T47D (cell line): ENCODE results near the gene RBMS3.
"Not testable (repeated sequence)": the region's sequence is repeated elsewhere in the genome, so short reads cannot be mapped to it uniquely, and the experiment has no call there.

Experiments
- DNase-seq, 2 experiments: peaks; one replicate each; pipeline versions ENCODE4 v3.0.0 to v3.0.0-alpha.2; 2011 to 2012; ENCODE audit warnings: low read depth in 1 of 2, low spot score in 1 of 2
- JUND ChIP-seq: IDR thresholded peaks from 2 replicates; pipeline ENCODE4 v1.6.1; 2012; ENCODE audit warnings: low read depth
- in situ Hi-C: cut with HindIII; loops from 2 replicates; pipeline ENCODE4 v1.10.0; 2016; ENCODE audit warnings: low sequenced_read_pairs, low pct_unique_long_range_greater_than_20kb

RBMS3 gene

GRCh38 chr3:29453284-29454001 is 172.6 kb downstream of the RBMS3 start:
- no peak for TF ChIP-seq JUND
- DNase-seq, result peak in 1 of 2 experiments; percentile 67

GRCh38 chr3:29454161-29454611 is 173.3 kb downstream of the RBMS3 start:
- TF ChIP-seq JUND, result no peak
- in situ Hi-C loops, result no loop called here

More at GRCh38 chr3:29453284-29454001, 172.6 kb downstream of the RBMS3 start:
- in situ Hi-C loops, result no loop called here

GRCh38 chr3:29456901-29457300 is 176.0 kb downstream of the RBMS3 start:
- in situ Hi-C loops, result no loop called here
- no peak for DNase-seq
- no peak for TF ChIP-seq JUND

More at GRCh38 chr3:29454161-29454611, 173.3 kb downstream of the RBMS3 start:
- DNase-seq, result no peak

- DNase-seq, result no peak
- no peak for TF ChIP-seq JUND
- in situ Hi-C loops, result no loop called here
Measured at GRCh38 chr3:29463304-29463703, 182.4 kb downstream of the RBMS3 start.

- in situ Hi-C loops, result no loop called here
- no peak for DNase-seq
Measured at GRCh38 chr3:29465836-29466235, 185.0 kb downstream of the RBMS3 start.

GRCh38 chr3:29466442-29466841 is 185.6 kb downstream of the RBMS3 start:
- no peak for DNase-seq
- no peak for TF ChIP-seq JUND
- in situ Hi-C loops, result no loop called here

More at GRCh38 chr3:29465836-29466235, 185.0 kb downstream of the RBMS3 start:
- no peak for TF ChIP-seq JUND

- no peak for TF ChIP-seq JUND
- in situ Hi-C loops, result no loop called here
- no peak for DNase-seq
Measured at GRCh38 chr3:29468187-29468586, 187.3 kb downstream of the RBMS3 start.

- in situ Hi-C loops, result not testable (repeated sequence)
Measured at GRCh38 chr3:29473481-29474170, 192.8 kb downstream of the RBMS3 start.

GRCh38 chr3:29475305-29475840 is 194.5 kb downstream of the RBMS3 start:
- DNase-seq, result no peak
- in situ Hi-C loops, result no loop called here
- TF ChIP-seq JUND, result no peak

More at GRCh38 chr3:29473481-29474170, 192.8 kb downstream of the RBMS3 start:
- not testable (repeated sequence) for DNase-seq

GRCh38 chr3:29475854-29476253 is 195.0 kb downstream of the RBMS3 start:
- in situ Hi-C loops, result no loop called here
- peak in 1 of 2 experiments; percentile 24 for DNase-seq
- TF ChIP-seq JUND, result no peak

- in situ Hi-C loops, result no loop called here
- TF ChIP-seq JUND, result no peak
- DNase-seq, result no peak
Measured at GRCh38 chr3:29478611-29479010, 197.7 kb downstream of the RBMS3 start.

- TF ChIP-seq JUND, result no peak
- in situ Hi-C loops, result no loop called here
- no peak for DNase-seq
Measured at GRCh38 chr3:29481249-29481648, 200.4 kb downstream of the RBMS3 start.
